Suprapubic skin (tissue), 4 donors: ENCODE results near the gene APOO.

Source experiments
- EP300 ChIP-seq: sonication (generic); formaldehyde crosslinking; IDR thresholded peaks from one replicate; pipeline ENCODE4 v1.6.1; 2017; ENCODE audit warnings: antibody characterized with exemption
- POLR2A ChIP-seq, 2 donors: fragments of 450-650 bp; IDR thresholded peaks; one replicate each; pipeline ENCODE4 v1.6.1; 2017; ENCODE audit warnings: antibody characterized with exemption in 2 of 2, mild to moderate bottlenecking in 2 of 2, moderate library complexity in 2 of 2
- POLR2AphosphoS5 ChIP-seq, 3 donors: sonication (generic); formaldehyde crosslinking; IDR thresholded peaks; one replicate each; pipeline ENCODE4 v1.6.1; 2017; ENCODE audit warnings: antibody characterized with exemption in 3 of 3
- TF ChIP-seq, protein P1 (sequence below), 2 donors: fragments of 200-600 bp in 1 of 2; fragments of 450-650 bp in 1 of 2; sonication (generic) in 1 of 2; IDR thresholded peaks; one replicate each; pipeline ENCODE4 v1.5.1; 2016 to 2019; ENCODE audit warnings: antibody characterized with exemption in 2 of 2, mild to moderate bottlenecking in 1 of 2, moderate library complexity in 1 of 2

DNA sequence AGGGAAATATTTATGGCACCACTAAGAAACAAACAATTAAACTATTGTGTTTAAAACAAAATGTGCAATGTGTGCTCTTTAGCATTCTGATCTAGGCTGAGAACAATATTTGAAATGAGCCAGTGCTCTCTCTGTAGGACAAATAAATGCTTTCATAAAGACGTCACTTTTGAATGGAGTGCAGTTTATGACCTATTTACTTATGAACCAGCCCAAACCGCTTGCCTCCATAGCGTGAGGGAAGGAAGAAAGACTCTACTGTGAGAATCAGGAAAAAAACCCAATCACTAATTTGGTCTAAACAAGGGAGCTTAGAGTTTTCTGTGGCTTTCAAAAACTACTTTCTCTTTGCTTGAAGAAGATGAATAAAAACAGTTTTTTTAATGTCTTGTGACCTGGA lies 85.3 kb downstream of the APOO start:
- TF ChIP-seq POLR2A (IDR thresholded peaks at IDR 0.05) (no peak), POLR2AphosphoS5 (IDR thresholded peaks at IDR 0.05) (no peak), EP300 (no peak)
- TF ChIP-seq, protein P1, sequence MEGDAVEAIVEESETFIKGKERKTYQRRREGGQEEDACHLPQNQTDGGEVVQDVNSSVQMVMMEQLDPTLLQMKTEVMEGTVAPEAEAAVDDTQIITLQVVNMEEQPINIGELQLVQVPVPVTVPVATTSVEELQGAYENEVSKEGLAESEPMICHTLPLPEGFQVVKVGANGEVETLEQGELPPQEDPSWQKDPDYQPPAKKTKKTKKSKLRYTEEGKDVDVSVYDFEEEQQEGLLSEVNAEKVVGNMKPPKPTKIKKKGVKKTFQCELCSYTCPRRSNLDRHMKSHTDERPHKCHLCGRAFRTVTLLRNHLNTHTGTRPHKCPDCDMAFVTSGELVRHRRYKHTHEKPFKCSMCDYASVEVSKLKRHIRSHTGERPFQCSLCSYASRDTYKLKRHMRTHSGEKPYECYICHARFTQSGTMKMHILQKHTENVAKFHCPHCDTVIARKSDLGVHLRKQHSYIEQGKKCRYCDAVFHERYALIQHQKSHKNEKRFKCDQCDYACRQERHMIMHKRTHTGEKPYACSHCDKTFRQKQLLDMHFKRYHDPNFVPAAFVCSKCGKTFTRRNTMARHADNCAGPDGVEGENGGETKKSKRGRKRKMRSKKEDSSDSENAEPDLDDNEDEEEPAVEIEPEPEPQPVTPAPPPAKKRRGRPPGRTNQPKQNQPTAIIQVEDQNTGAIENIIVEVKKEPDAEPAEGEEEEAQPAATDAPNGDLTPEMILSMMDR (IDR thresholded peaks at IDR 0.05): no peak
